WTC11 (cell line): Measurements from ENCODE around the gene ERC2. TPM values are rescaled to one million over a fixed set of nuclear protein-coding genes. Genes with fewer than 3 reads are reported as not detected.

ENCODE experiments used
- ATAC-seq: fragments of 200-7000 bp; cut with Tn5 transposase; 2 replicates; pipeline ENCODE4 v1.10.0; 2021; ENCODE audit warnings: mild to moderate bottlenecking, moderate library complexity
- CTCF ChIA-PET: fragments of 300-600 bp; sonication (Branson Sonifier 250); formaldehyde crosslinking; loops from one replicate; lab custom pipeline; 2021; ENCODE audit warnings: antibody characterized with exemption; lab: Charles Lee
- POLR2A ChIA-PET: fragments of 350-600 bp; sonication (Branson Sonifier 250); formaldehyde crosslinking; loops from one replicate; lab custom pipeline; 2021; ENCODE audit warnings: antibody characterized with exemption; lab: Charles Lee
- DNase-seq: peaks from one replicate; pipeline ENCODE4 v3.0.0; 2021; ENCODE audit warnings: low spot score
- H3K27ac Mint-ChIP-seq: 2 replicates; pipeline ENCODE4 v1.8.0; 2021; ENCODE audit warnings: mixed read lengths
- H3K27me3 Mint-ChIP-seq: 2 replicates; pipeline ENCODE4 v1.8.0; 2021; ENCODE audit warnings: low read depth, mild to moderate bottlenecking, moderate library complexity, mixed read lengths
- H3K36me3 Mint-ChIP-seq: 2 replicates; pipeline ENCODE4 v1.8.0; 2021; ENCODE audit warnings: mixed read lengths
- H3K4me1 Mint-ChIP-seq: 2 replicates; pipeline ENCODE4 v1.8.0; 2022; ENCODE audit warnings: mixed read lengths
- H3K4me3 Mint-ChIP-seq: 2 replicates; pipeline ENCODE4 v1.8.0; 2021; ENCODE audit warnings: mild to moderate bottlenecking, moderate library complexity, mixed read lengths
- H3K9me3 Mint-ChIP-seq: 2 replicates; pipeline ENCODE4 v1.8.0; 2021; ENCODE audit warnings: mixed read lengths
- AFF4 ChIP-seq: sonication (generic); formaldehyde crosslinking; IDR thresholded peaks from 2 replicates; pipeline ENCODE4 v1.8.1; 2023; ENCODE audit warnings: mild to moderate bottlenecking, missing genetic modification reagents, borderline replicate concordance
- ATF2 ChIP-seq: sonication (generic); formaldehyde crosslinking; IDR thresholded peaks from 2 replicates; pipeline ENCODE4 v1.8.1; 2022; ENCODE audit warnings: low read depth, missing genetic modification reagents, borderline replicate concordance
- ATF3 ChIP-seq: sonication (generic); formaldehyde crosslinking; conservative IDR thresholded peaks from 2 replicates; pipeline ENCODE4 v1.8.1; 2022; ENCODE audit warnings: mild to moderate bottlenecking, missing genetic modification reagents
- CTCF ChIP-seq: fragments of 200-600 bp; IDR thresholded peaks from 2 replicates; pipeline ENCODE4 v1.8.0; 2022; ENCODE audit warnings: antibody characterized with exemption
- E2F1 ChIP-seq: sonication (generic); formaldehyde crosslinking; IDR thresholded peaks from 2 replicates; pipeline ENCODE4 v1.8.0; 2022; ENCODE audit warnings: mild to moderate bottlenecking, missing genetic modification reagents
- E2F5 ChIP-seq: sonication (generic); formaldehyde crosslinking; IDR thresholded peaks from 2 replicates; pipeline ENCODE4 v1.8.1; 2022; ENCODE audit warnings: mild to moderate bottlenecking, moderate library complexity, missing genetic modification reagents
- GABPB1 ChIP-seq: sonication (generic); formaldehyde crosslinking; IDR thresholded peaks from 2 replicates; pipeline ENCODE4 v1.8.1; 2023; ENCODE audit warnings: mild to moderate bottlenecking, missing genetic modification reagents
- GTF2I ChIP-seq: fragments of 250-450 bp; sonication (Bioruptor Pico); conservative IDR thresholded peaks from 2 replicates; pipeline ENCODE4 v1.4.0; 2021; ENCODE audit warnings: mild to moderate bottlenecking
- HMGA2 ChIP-seq: fragments of 250-450 bp; sonication (Bioruptor Pico); IDR thresholded peaks from 2 replicates; pipeline ENCODE4 v1.4.0; 2021; ENCODE audit warnings: mild to moderate bottlenecking, moderate library complexity
- IRF2 ChIP-seq: sonication (generic); formaldehyde crosslinking; IDR thresholded peaks from 2 replicates; pipeline ENCODE4 v1.8.0; 2022; ENCODE audit warnings: low read depth, missing genetic modification reagents, borderline replicate concordance
- NR1H2 ChIP-seq: sonication (generic); formaldehyde crosslinking; IDR thresholded peaks from 2 replicates; pipeline ENCODE4 v1.9.0; 2021; ENCODE audit warnings: mild to moderate bottlenecking, moderate library complexity, missing genetic modification reagents
- PRDM15 ChIP-seq: sonication (generic); formaldehyde crosslinking; IDR thresholded peaks from 2 replicates; pipeline ENCODE4 v1.8.0; 2022; ENCODE audit warnings: missing genetic modification reagents
- RORB ChIP-seq: fragments of 250-450 bp; sonication (Bioruptor Pico); IDR thresholded peaks from 2 replicates; pipeline ENCODE4 v1.9.0; 2021; ENCODE audit warnings: mild to moderate bottlenecking
- SOX15 ChIP-seq: fragments of 250-450 bp; sonication (Bioruptor Pico); IDR thresholded peaks from 2 replicates; pipeline ENCODE4 v1.9.0; 2021; ENCODE audit warnings: mild to moderate bottlenecking
- TEAD1 ChIP-seq: sonication (generic); formaldehyde crosslinking; IDR thresholded peaks from 2 replicates; pipeline ENCODE4 v1.8.0; 2022; ENCODE audit warnings: mild to moderate bottlenecking, missing genetic modification reagents
- ZNF121 ChIP-seq: sonication (generic); formaldehyde crosslinking; IDR thresholded peaks from 2 replicates; pipeline ENCODE4 v1.8.0; 2023; ENCODE audit warnings: missing genetic modification reagents
- ZNF138 ChIP-seq: sonication (generic); formaldehyde crosslinking; conservative IDR thresholded peaks from 2 replicates; pipeline ENCODE4 v1.8.1; 2022; ENCODE audit warnings: mild to moderate bottlenecking, moderate library complexity, missing genetic modification reagents
- ZNF423 ChIP-seq: fragments of 250-450 bp; sonication (Bioruptor Pico); IDR thresholded peaks from 2 replicates; pipeline ENCODE4 v2.1.2; 2022; ENCODE audit warnings: mild to moderate bottlenecking, moderate library complexity
- ZNF512 ChIP-seq: sonication (generic); formaldehyde crosslinking; IDR thresholded peaks from 2 replicates; pipeline ENCODE4 v1.8.1; 2022; ENCODE audit warnings: missing genetic modification reagents, borderline replicate concordance
- total RNA-seq: library from RNA; stranded (reverse); gene quantifications from 3 replicates; pipeline ENCODE4 v1.2.3, GENCODE V29; 2021

ERC2 gene
- total RNA-seq, 1 experiment from 2014 or later: 23.5 TPM

- H3K27ac Mint-ChIP-seq: no peak overlapping the region; the same call in 1 of the 2 replicates
- no peak overlapping the region for H3K4me3 Mint-ChIP-seq
- CTCF ChIA-PET: interaction anchor here (1.0 to 1.7 kb wide), 3 partner anchors 19 to 165 kb away, joined by 3 to 4 read pairs (median 4); no protein-coding TSS in a partner anchor
- POLR2A ChIA-PET: interaction anchor here (0.9 kb wide), 1 partner anchor 77 kb away, joined by 5 read pairs; no protein-coding TSS in a partner anchor
- no peak for TF ChIP-seq GTF2I (CRISPR knock-in tag)
- TF ChIP-seq IRF2 (CRISPR knock-in tag): no peak
- TF ChIP-seq GABPB1 (CRISPR knock-in tag): no peak
- TF ChIP-seq ZNF423: no peak
- no peak for TF ChIP-seq ZNF512 (CRISPR knock-in tag)
- no peak for TF ChIP-seq E2F5 (CRISPR knock-in tag)
- no peak for TF ChIP-seq NR1H2 (CRISPR knock-in tag)
- no peak for TF ChIP-seq E2F1 (CRISPR knock-in tag)
- TF ChIP-seq PRDM15 (CRISPR knock-in tag): no peak
- no peak for TF ChIP-seq ZNF138
- no peak for TF ChIP-seq CTCF
- no peak for TF ChIP-seq ZNF121
- TF ChIP-seq AFF4 (CRISPR knock-in tag): no peak
- no peak for TF ChIP-seq ATF2 (CRISPR knock-in tag)
- TF ChIP-seq SOX15 (CRISPR knock-in tag): no peak
- TF ChIP-seq RORB (CRISPR knock-in tag): no peak
- no peak for TF ChIP-seq TEAD1 (CRISPR knock-in tag)
- no peak for TF ChIP-seq ATF3
- TF ChIP-seq HMGA2 (CRISPR knock-in tag): no peak
- no peaks in the 10 kb centered on the region for H3K36me3 Mint-ChIP-seq
- no peak for DNase-seq
- peaks cover 67% of the 10 kb centered on the region for H3K4me1 Mint-ChIP-seq
- H3K9me3 Mint-ChIP-seq: no peaks in the 10 kb centered on the region
- peaks cover 2% of the 10 kb centered on the region; the same call in 1 of the 2 replicates for H3K27me3 Mint-ChIP-seq
- ATAC-seq: no peak
Observed at GRCh38 chr3:55649554-55649953, 818.7 kb downstream of the ERC2 start.
